SK-N-MC (cell line): ENCODE measurements around the gene UBE2R2.

Source experiments
- DNase-seq: peaks from one replicate; pipeline ENCODE4 v3.0.0-alpha.2; 2011; ENCODE audit warnings: low read depth, low spot score
- H3K27ac ChIP-seq: fragments of 200-600 bp; sonication (generic); 2 replicates; pipeline ENCODE4 v1.5.1; 2016; ENCODE audit warnings: mixed run types
- H3K36me3 ChIP-seq: fragments of 200-600 bp; sonication (generic); 2 replicates; pipeline ENCODE4 v1.6.1; 2017; ENCODE audit warnings: antibody characterized with exemption, low read length, mixed read lengths; ENCODE audit not compliant: insufficient read depth
- H3K4me3 ChIP-seq: fragments of 200-600 bp; sonication (generic); 2 replicates; pipeline ENCODE4 v1.5.1; 2016
- H3K9ac ChIP-seq: fragments of 200-600 bp; sonication (generic); 2 replicates; pipeline ENCODE4 v1.8.0; 2017; ENCODE audit warnings: mixed run types, mixed read lengths; ENCODE audit not compliant: insufficient read length
- H3K9me3 ChIP-seq: fragments of 200-600 bp; sonication (generic); 2 replicates; pipeline ENCODE4 v1.6.1; 2017; ENCODE audit warnings: low read depth, mild to moderate bottlenecking, antibody characterized with exemption, low read length, moderate library complexity, mixed read lengths
- EZH2 ChIP-seq: fragments of 200-600 bp; sonication (generic); IDR thresholded peaks from one replicate; pipeline ENCODE4 v1.6.1; 2017; ENCODE audit warnings: antibody characterized with exemption
- FOXP2 ChIP-seq: optimal IDR thresholded peaks from 2 replicates; pipeline ENCODE3; 2011; ENCODE audit warnings: mild to moderate bottlenecking, moderate library complexity; ENCODE audit not compliant: insufficient read depth; ENCODE audit errors: extremely low read length, control extremely low read depth
- POLR2AphosphoS5 ChIP-seq: IDR thresholded peaks from 2 replicates; pipeline ENCODE4 v1.6.1; 2012; ENCODE audit warnings: mild to moderate bottlenecking, low read depth, low read length, borderline replicate concordance

The UBE2R2 gene

GRCh38 chr9:33919276-33919897 lies 102.4 kb downstream of the UBE2R2 start:
- TF ChIP-seq POLR2AphosphoS5 (no peak), EZH2 (no peak)
- DNase-seq = no peak
- H3K9ac ChIP-seq = no peak overlapping the region
- no peaks in the 10 kb centered on the region for H3K9me3 ChIP-seq
- H3K4me3 ChIP-seq = no peak overlapping the region
- H3K27ac ChIP-seq = peak overlapping the region; percentile 61; the same call in 1 of the 2 replicates
- H3K36me3 ChIP-seq = peaks cover 93% of the 10 kb centered on the region

GRCh38 chr9:33921967-33922895 lies 105.3 kb downstream of the UBE2R2 start:
- H3K27ac ChIP-seq = no peak overlapping the region
- no peak overlapping the region for H3K4me3 ChIP-seq
- peaks cover 99% of the 10 kb centered on the region for H3K36me3 ChIP-seq
- no peak overlapping the region for H3K9ac ChIP-seq
- no peak for DNase-seq
- TF ChIP-seq POLR2AphosphoS5 (no peak), EZH2 (no peak), FOXP2 (no peak)
- H3K9me3 ChIP-seq = no peaks in the 10 kb centered on the region

- H3K9ac ChIP-seq = no peak overlapping the region
- no peaks in the 10 kb centered on the region for H3K9me3 ChIP-seq
- no peak for DNase-seq
- H3K27ac ChIP-seq = no peak overlapping the region
- H3K4me3 ChIP-seq = no peak overlapping the region
- H3K36me3 ChIP-seq = peaks cover 99% of the 10 kb centered on the region
- TF ChIP-seq EZH2 = no peak
- TF ChIP-seq POLR2AphosphoS5 = no peak
- TF ChIP-seq FOXP2 = no peak
Observed at GRCh38 chr9:33923079-33923478, 106.1 kb downstream of the UBE2R2 start.

GRCh38 chr9:33923998-33924701 lies 107.2 kb downstream of the UBE2R2 start:
- Histone ChIP-seq H3K9ac (no peak overlapping the region), H3K9me3 (no peaks in the 10 kb centered on the region), H3K4me3 (no peak overlapping the region), H3K27ac (no peak overlapping the region), H3K36me3 (peaks cover 99% of the 10 kb centered on the region)
- TF ChIP-seq POLR2AphosphoS5 = no peak
- TF ChIP-seq FOXP2 = no peak
- no peak for TF ChIP-seq EZH2
- DNase-seq = no peak

- Histone ChIP-seq H3K9ac (no peak overlapping the region), H3K27ac (0 out of 2 replicates have a peak overlapping the region, but pooled peaks have one; percentile 11), H3K4me3 (no peak overlapping the region), H3K9me3 (no peaks in the 10 kb centered on the region), H3K36me3 (peaks cover 93% of the 10 kb centered on the region)
- no peak for TF ChIP-seq FOXP2
- no peak for TF ChIP-seq POLR2AphosphoS5
- TF ChIP-seq EZH2 = no peak
- DNase-seq = peak; percentile 12
Observed at GRCh38 chr9:33924978-33925797, 108.2 kb downstream of the UBE2R2 start.

GRCh38 chr9:33926746-33927485 lies 110.0 kb downstream of the UBE2R2 start:
- Histone ChIP-seq H3K36me3 (peaks cover 90% of the 10 kb centered on the region), H3K4me3 (no peak overlapping the region), H3K9me3 (no peaks in the 10 kb centered on the region), H3K27ac (no peak overlapping the region), H3K9ac (no peak overlapping the region)
- TF ChIP-seq EZH2 (no peak), POLR2AphosphoS5 (no peak), FOXP2 (no peak)
- no peak for DNase-seq

- H3K9me3 ChIP-seq = no peaks in the 10 kb centered on the region
- H3K36me3 ChIP-seq = peaks cover 90% of the 10 kb centered on the region
- no peak overlapping the region for H3K4me3 ChIP-seq
- TF ChIP-seq FOXP2 (no peak), POLR2AphosphoS5 (no peak), EZH2 (no peak)
- H3K27ac ChIP-seq = no peak overlapping the region
- DNase-seq = no peak
- H3K9ac ChIP-seq = no peak overlapping the region
Observed at GRCh38 chr9:33927694-33928093, 110.7 kb downstream of the UBE2R2 start.
